ENCODE data around the gene UMAD1.

Gene UMAD1

GRCh38 chr7:7736671-7737070 lies 96.1 kb downstream of the UMAD1 start:
- no peak for DNase-seq

GRCh38 chr7:7737674-7738073 lies 97.1 kb downstream of the UMAD1 start:
- DNase-seq, result no peak

- DNase-seq, result no peak
Observed at GRCh38 chr7:7738177-7738576, 97.6 kb downstream of the UMAD1 start.

GRCh38 chr7:7738622-7739021 lies 98.1 kb downstream of the UMAD1 start:
- DNase-seq, result no peak

GRCh38 chr7:7739204-7740036 lies 98.9 kb downstream of the UMAD1 start:
- DNase-seq, result no peak

GRCh38 chr7:7740037-7740355 lies 99.4 kb downstream of the UMAD1 start:
- no peak for DNase-seq

GRCh38 chr7:7742223-7742622 lies 101.7 kb downstream of the UMAD1 start:
- no peak for DNase-seq

GRCh38 chr7:7745258-7745657 lies 104.7 kb downstream of the UMAD1 start:
- DNase-seq, result no peak

GRCh38 chr7:7745966-7746365 lies 105.4 kb downstream of the UMAD1 start:
- no peak for DNase-seq

- peak; percentile 43 for DNase-seq
Observed at GRCh38 chr7:7746458-7746857, 105.9 kb downstream of the UMAD1 start.

- DNase-seq, result no peak
Observed at GRCh38 chr7:7750571-7751242, 110.2 kb downstream of the UMAD1 start.

GRCh38 chr7:7751243-7752092 lies 110.9 kb downstream of the UMAD1 start:
- no peak for DNase-seq

- no peak for DNase-seq
Observed at GRCh38 chr7:7756577-7756976, 116.0 kb downstream of the UMAD1 start.

- DNase-seq, result no peak
Observed at GRCh38 chr7:7757576-7757975, 117.0 kb downstream of the UMAD1 start.

- DNase-seq, result peak; percentile 84
Observed at GRCh38 chr7:7761340-7761973, 120.9 kb downstream of the UMAD1 start.

- DNase-seq, result peak; percentile 65
Observed at GRCh38 chr7:7761974-7762779, 121.6 kb downstream of the UMAD1 start.

- DNase-seq, result no peak
Observed at GRCh38 chr7:7764520-7765396, 124.2 kb downstream of the UMAD1 start.

GRCh38 chr7:7765422-7765821 lies 124.9 kb downstream of the UMAD1 start:
- no peak for DNase-seq

- no peak for DNase-seq
Observed at GRCh38 chr7:7766671-7767070, 126.1 kb downstream of the UMAD1 start.

GRCh38 chr7:7768977-7769709 lies 128.6 kb downstream of the UMAD1 start:
- DNase-seq, result no peak

All from hematopoietic multipotent progenitor cell treated with erythropoietin and hydrocortisone succinate and interleukin-3 and kit ligand, for 4 days (in vitro differentiated cells).